ENCODE results near the gene ICAM1. TPM values are rescaled to one million over a fixed set of nuclear protein-coding genes. Genes with fewer than 3 reads are reported as not detected.

Gene ICAM1
- total RNA-seq, 1 donor from 2014 or later: 22.3 TPM

DNA sequence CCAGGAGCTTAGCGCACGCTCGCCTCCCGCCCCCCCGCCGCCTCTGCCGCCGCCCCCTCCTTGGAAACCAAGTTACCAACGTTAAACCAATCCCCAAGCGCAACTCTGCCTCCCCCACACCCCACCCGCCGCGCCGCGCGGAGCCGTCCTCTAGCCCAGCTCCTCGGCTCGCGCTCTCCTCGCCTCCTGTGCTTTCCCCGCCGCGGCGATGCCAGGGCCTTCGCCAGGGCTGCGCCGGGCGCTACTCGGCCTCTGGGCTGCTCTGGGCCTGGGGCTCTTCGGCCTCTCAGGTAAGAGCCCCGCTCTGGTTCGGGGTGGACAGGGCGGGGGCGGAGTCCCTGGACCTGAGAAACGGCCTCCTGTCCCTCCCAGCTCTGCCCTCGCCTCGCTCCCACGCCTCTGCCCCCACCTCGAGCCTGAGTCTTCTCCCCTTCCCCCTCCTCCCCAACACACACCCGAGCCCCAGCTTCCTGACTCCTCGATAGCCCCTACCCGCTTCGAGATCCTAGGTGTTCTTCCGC, 19.0 kb downstream of the ICAM1 start, which contains the start of gene ICAM5:
Gene ICAM5, plus strand, starts transcription at position 117 of the 521 bp plus-strand sequence. Its CDS starts 92 bp downstream, at position 209.
- no peaks in the 10 kb centered on the region for H3K9me3 ChIP-seq
- TF ChIP-seq POLR2AphosphoS5 (IDR thresholded peaks at IDR 0.05; ENCODE audit: insufficient read depth in 1 of 2, low read depth in 1 of 2) (no peak), POLR2A (IDR thresholded peaks at IDR 0.05) (no peak)
- TF ChIP-seq, protein P1, sequence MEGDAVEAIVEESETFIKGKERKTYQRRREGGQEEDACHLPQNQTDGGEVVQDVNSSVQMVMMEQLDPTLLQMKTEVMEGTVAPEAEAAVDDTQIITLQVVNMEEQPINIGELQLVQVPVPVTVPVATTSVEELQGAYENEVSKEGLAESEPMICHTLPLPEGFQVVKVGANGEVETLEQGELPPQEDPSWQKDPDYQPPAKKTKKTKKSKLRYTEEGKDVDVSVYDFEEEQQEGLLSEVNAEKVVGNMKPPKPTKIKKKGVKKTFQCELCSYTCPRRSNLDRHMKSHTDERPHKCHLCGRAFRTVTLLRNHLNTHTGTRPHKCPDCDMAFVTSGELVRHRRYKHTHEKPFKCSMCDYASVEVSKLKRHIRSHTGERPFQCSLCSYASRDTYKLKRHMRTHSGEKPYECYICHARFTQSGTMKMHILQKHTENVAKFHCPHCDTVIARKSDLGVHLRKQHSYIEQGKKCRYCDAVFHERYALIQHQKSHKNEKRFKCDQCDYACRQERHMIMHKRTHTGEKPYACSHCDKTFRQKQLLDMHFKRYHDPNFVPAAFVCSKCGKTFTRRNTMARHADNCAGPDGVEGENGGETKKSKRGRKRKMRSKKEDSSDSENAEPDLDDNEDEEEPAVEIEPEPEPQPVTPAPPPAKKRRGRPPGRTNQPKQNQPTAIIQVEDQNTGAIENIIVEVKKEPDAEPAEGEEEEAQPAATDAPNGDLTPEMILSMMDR (IDR thresholded peaks at IDR 0.05): no peak
- intact Hi-C loops (cut with DNase I): no loop called here
- peak within 1 kb of the TSS; percentile 37 to 56 for H3K4me3 ChIP-seq
- peaks cover 81% of the 10 kb centered on the region for H3K4me1 ChIP-seq
- H3K27me3 ChIP-seq: peaks cover 19% of the 10 kb centered on the region
- no peak for DNase-seq (ENCODE audit: extremely low spot score in 2 of 2)
- peaks cover 0 to 7% of the 10 kb centered on the region in 2 donors for H3K36me3 ChIP-seq
- H3K27ac ChIP-seq: no peak within 1 kb of the TSS

DNA sequence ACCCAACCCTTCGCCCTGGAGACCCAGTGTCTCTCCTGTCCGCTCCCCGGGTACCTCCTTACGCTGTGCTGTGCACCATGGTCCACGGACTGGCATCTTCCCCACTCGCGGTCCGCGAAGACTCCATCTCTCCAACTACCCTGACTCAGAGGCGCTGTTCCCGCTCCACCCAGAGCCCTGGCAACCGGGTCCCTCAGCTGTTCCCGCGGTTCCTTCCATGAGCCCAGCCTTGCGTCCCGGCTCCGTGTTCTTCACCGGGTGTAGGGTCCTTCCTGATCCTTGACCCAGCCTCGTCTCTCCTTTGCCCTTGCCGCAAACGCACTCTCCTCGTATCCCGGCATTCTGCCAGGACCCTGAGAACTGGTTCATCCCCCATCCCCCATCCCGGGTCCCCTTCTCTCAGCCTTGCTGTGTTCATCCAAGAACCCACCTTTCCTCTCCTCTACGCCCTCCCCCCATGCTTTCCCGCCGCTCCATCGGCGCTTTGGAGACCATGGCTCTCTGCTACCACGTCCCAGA, 19.5 kb downstream of the ICAM1 start:
- peaks cover 24% of the 10 kb centered on the region for H3K27me3 ChIP-seq
- peak overlapping the region; percentile 37 to 56 for H3K4me3 ChIP-seq
- no peak overlapping the region for H3K27ac ChIP-seq
- TF ChIP-seq, protein P1 (IDR thresholded peaks at IDR 0.05): no peak
- H3K36me3 ChIP-seq: peaks cover 0 to 2% of the 10 kb centered on the region in 2 donors
- peaks cover 86% of the 10 kb centered on the region for H3K4me1 ChIP-seq
- intact Hi-C loops (cut with DNase I): no loop called here
- H3K9me3 ChIP-seq: no peaks in the 10 kb centered on the region
- DNase-seq (ENCODE audit: extremely low spot score in 2 of 2): peak in 1 of 2 donors; percentile 92

DNA sequence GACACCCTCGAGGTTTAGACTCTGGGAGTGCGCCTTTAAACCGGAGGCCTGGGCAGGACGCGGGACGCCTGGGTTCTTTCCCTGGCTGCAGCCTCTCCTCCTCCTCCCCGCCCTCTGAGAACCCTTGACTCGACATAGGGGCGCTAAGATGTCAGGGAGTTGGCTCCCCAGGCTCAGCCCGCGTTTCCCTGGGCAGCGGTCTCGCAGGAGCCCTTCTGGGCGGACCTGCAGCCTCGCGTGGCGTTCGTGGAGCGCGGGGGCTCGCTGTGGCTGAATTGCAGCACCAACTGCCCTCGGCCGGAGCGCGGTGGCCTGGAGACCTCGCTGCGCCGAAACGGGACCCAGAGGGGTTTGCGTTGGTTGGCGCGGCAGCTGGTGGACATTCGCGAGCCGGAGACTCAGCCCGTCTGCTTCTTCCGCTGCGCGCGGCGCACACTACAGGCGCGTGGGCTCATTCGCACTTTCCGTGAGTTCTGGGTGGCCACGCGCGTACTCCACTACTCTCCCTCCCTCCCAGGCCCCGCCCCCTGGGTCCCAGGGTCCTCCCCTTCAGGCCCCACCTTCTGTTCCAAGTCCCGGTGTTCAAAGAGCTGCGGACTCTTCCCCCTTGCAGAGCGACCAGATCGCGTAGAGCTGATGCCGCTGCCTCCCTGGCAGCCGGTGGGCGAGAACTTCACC, 20.1 kb downstream of the ICAM1 start:
- H3K9me3 ChIP-seq: no peaks in the 10 kb centered on the region
- intact Hi-C loops (cut with DNase I): no loop called here
- peak in 1 of 2 donors; percentile 96 for DNase-seq (ENCODE audit: extremely low spot score in 2 of 2)
- peaks cover 24% of the 10 kb centered on the region for H3K27me3 ChIP-seq
- H3K4me1 ChIP-seq: peaks cover 88% of the 10 kb centered on the region
- TF ChIP-seq POLR2AphosphoS5 (IDR thresholded peaks at IDR 0.05; ENCODE audit: insufficient read depth in 1 of 2, low read depth in 1 of 2) (no peak), POLR2A (IDR thresholded peaks at IDR 0.05) (no peak)
- TF ChIP-seq, protein P1 (IDR thresholded peaks at IDR 0.05): no peak
- H3K4me3 ChIP-seq: peak overlapping the region; percentile 37 to 56
- H3K27ac ChIP-seq: no peak overlapping the region
- no peaks in the 10 kb centered on the region for H3K36me3 ChIP-seq

DNA sequence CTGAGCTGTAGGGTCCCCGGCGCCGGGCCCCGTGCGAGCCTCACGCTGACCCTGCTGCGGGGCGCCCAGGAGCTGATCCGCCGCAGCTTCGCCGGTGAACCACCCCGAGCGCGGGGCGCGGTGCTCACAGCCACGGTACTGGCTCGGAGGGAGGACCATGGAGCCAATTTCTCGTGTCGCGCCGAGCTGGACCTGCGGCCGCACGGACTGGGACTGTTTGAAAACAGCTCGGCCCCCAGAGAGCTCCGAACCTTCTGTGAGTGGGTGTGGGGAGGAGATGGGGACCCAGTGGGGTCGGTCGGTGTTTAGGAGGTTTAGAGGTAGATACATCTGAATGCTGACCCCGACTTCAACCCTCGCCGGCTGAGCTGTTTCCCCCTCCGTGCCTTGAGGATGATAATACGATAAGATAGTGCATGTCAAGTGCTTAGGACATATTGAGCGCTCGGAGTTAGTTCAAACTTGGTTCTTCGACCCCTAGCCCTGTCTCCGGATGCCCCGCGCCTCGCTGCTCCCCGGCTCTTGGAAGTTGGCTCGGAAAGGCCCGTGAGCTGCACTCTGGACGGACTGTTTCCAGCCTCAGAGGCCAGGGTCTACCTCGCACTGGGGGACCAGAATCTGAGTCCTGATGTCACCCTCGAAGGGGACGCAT, 20.8 kb downstream of the ICAM1 start:
- no peaks in the 10 kb centered on the region for H3K36me3 ChIP-seq
- intact Hi-C loops (cut with DNase I): no loop called here
- peaks cover 84% of the 10 kb centered on the region for H3K4me1 ChIP-seq
- H3K27ac ChIP-seq: no peak overlapping the region
- H3K27me3 ChIP-seq: peaks cover 24% of the 10 kb centered on the region
- H3K9me3 ChIP-seq: no peaks in the 10 kb centered on the region
- TF ChIP-seq POLR2A (IDR thresholded peaks at IDR 0.05) (no peak), POLR2AphosphoS5 (IDR thresholded peaks at IDR 0.05; ENCODE audit: insufficient read depth in 1 of 2, low read depth in 1 of 2) (no peak)
- TF ChIP-seq, protein P1 (IDR thresholded peaks at IDR 0.05): no peak
- peak overlapping the region; percentile 37 to 56 for H3K4me3 ChIP-seq
- no peak for DNase-seq (ENCODE audit: extremely low spot score in 2 of 2)

Data from vagina (tissue), 2 donors.